Transverse colon (tissue), 4 donors: ENCODE data around the gene PLCB1. TPM values are rescaled to one million over a fixed set of nuclear protein-coding genes. Genes with fewer than 3 reads are reported as not detected.

Source experiments
- DNase-seq: peaks from one replicate; pipeline ENCODE4 v3.0.0-alpha.2; 2019
- H3K27ac ChIP-seq, 4 donors: fragments of 200-600 bp; sonication (generic); 2 replicates each; pipeline ENCODE4 v1.5.1; 2016 to 2018; ENCODE audit warnings: inconsistent platforms in 4 of 4
- H3K27me3 ChIP-seq: fragments of 200-600 bp; sonication (generic); 2 replicates; pipeline ENCODE4 v1.5.1; 2017; ENCODE audit warnings: inconsistent platforms
- H3K36me3 ChIP-seq, 4 donors: fragments of 200-600 bp; sonication (generic); 2 replicates each; pipeline ENCODE4 v1.5.1; 2017 to 2019; ENCODE audit warnings: inconsistent platforms in 4 of 4
- H3K4me1 ChIP-seq, 4 donors: fragments of 200-600 bp; sonication (generic); 2 replicates each; pipeline ENCODE4 v1.5.1; 2017 to 2020; ENCODE audit warnings: inconsistent platforms in 4 of 4
- H3K4me3 ChIP-seq, 4 donors: fragments of 200-600 bp; sonication (generic); 1 replicate in 1 of 4; 2 replicates in 3 of 4; pipeline versions ENCODE4 v1.5.1 to v1.6.1; 2017 to 2019; ENCODE audit warnings: inconsistent platforms in 4 of 4
- H3K9me3 ChIP-seq, 2 donors: fragments of 200-600 bp; sonication (generic); 2 replicates each; pipeline ENCODE4 v1.5.1; 2017 to 2019; ENCODE audit warnings: inconsistent platforms in 2 of 2
- CTCF ChIP-seq, 5 experiments: fragments of 200-600 bp in 3 of 5; fragments of 450-650 bp in 2 of 5; sonication (generic) in 3 of 5; IDR thresholded peaks; 1 replicate in 2 of 5; 2 replicates in 3 of 5; pipeline ENCODE4 v1.5.1; 2016 to 2017; ENCODE audit warnings: antibody characterized with exemption in 5 of 5, inconsistent platforms in 3 of 5, mild to moderate bottlenecking in 2 of 5, moderate library complexity in 1 of 5
- EP300 ChIP-seq: sonication (generic); formaldehyde crosslinking; IDR thresholded peaks from one replicate; pipeline ENCODE4 v1.6.1; 2017; ENCODE audit warnings: antibody characterized with exemption, low read depth
- POLR2A ChIP-seq: fragments of 450-650 bp; IDR thresholded peaks from one replicate; pipeline ENCODE4 v1.6.1; 2016; ENCODE audit warnings: antibody characterized with exemption, mild to moderate bottlenecking, moderate library complexity
- POLR2AphosphoS5 ChIP-seq, 3 donors: sonication (generic); formaldehyde crosslinking; IDR thresholded peaks; one replicate each; pipeline ENCODE4 v1.6.1; 2016; ENCODE audit warnings: antibody characterized with exemption in 3 of 3
- WGBS, 2 donors: methylation state at CpG; one replicate each; pipeline ENCODE4 v1.1.5; 2018; ENCODE audit warnings: low coverage in 1 of 2; 5-methylcytosine and 5-hydroxymethylcytosine counted together
- in situ Hi-C, 4 donors: fragments of 200-750 bp; cut with MboI; loops; one replicate each; pipeline versions ENCODE4 v1.15.0 to v1.15.1; 2017; ENCODE audit warnings: low sequenced_read_pairs in 3 of 4, low pct_ligation_motif_present in 1 of 4, low pct_unique_long_range_greater_than_20kb in 1 of 4
- intact Hi-C: fragments of 100-400 bp; cut with DNase I; formaldehyde crosslinking; loops from one replicate; pipeline ENCODE4 v1.15.1; 2023; ENCODE audit warnings: low total_unique reads
- total RNA-seq, 4 donors: library from RNA; depleted of rRNA; stranded (reverse); fragments of >200 nt; gene quantifications; one replicate each; pipeline ENCODE4 v1.1.0, GENCODE V29; 2016

The PLCB1 gene
- total RNA-seq, 4 donors from 2014 or later: 13.1 to 18.6 (median 15.8) TPM

- no peaks in the 10 kb centered on the region for H3K36me3 ChIP-seq
- 75 to 92% methylated on average over 3 to 6 of the region's 6 CpGs for WGBS, 2 donors
- no peak overlapping the region for H3K27ac ChIP-seq
- TF ChIP-seq POLR2AphosphoS5 (IDR thresholded peaks at IDR 0.05): no peak
- no peak for TF ChIP-seq POLR2A
- no peak for TF ChIP-seq CTCF (IDR thresholded peaks at IDR 0.05)
- TF ChIP-seq EP300: no peak
- no peak overlapping the region for H3K4me3 ChIP-seq
- H3K9me3 ChIP-seq: no peaks in the 10 kb centered on the region
- intact Hi-C loops: no loop called here
- peaks cover 0 to under 1% (median under 1%) of the 10 kb centered on the region in 4 donors for H3K4me1 ChIP-seq
- no peak for DNase-seq
- no peaks in the 10 kb centered on the region for H3K27me3 ChIP-seq
- in situ Hi-C loops: no loop called here
Measured at GRCh38 chr20:8803941-8804340, 671.9 kb downstream of the PLCB1 start.

GRCh38 chr20:8805737-8806442 lies 673.8 kb downstream of the PLCB1 start:
- Histone ChIP-seq H3K27me3 (no peaks in the 10 kb centered on the region), H3K27ac (no peak overlapping the region), H3K36me3 (no peaks in the 10 kb centered on the region), H3K4me3 (no peak overlapping the region), H3K4me1 (peaks cover 0 to 5% (median 2%) of the 10 kb centered on the region in 4 donors), H3K9me3 (no peaks in the 10 kb centered on the region)
- in situ Hi-C loops (no loop called here), intact Hi-C loops (no loop called here)
- TF ChIP-seq EP300 (no peak), POLR2A (no peak), CTCF (IDR thresholded peaks at IDR 0.05) (no peak), POLR2AphosphoS5 (IDR thresholded peaks at IDR 0.05) (no peak)
- 83 to 88% methylated on average over 4 to 6 of the region's 6 CpGs for WGBS, 2 donors
- no peak for DNase-seq

GRCh38 chr20:8807480-8808201 lies 675.6 kb downstream of the PLCB1 start:
- intact Hi-C loops (no loop called here), in situ Hi-C loops (no loop called here)

More at GRCh38 chr20:8807480-8808201, 675.6 kb downstream of the PLCB1 start:
- no peak for DNase-seq
- Histone ChIP-seq H3K27ac (no peak overlapping the region), H3K36me3 (no peaks in the 10 kb centered on the region), H3K9me3 (no peaks in the 10 kb centered on the region), H3K4me1 (peaks cover 0 to 5% (median 2%) of the 10 kb centered on the region in 4 donors), H3K27me3 (no peaks in the 10 kb centered on the region), H3K4me3 (no peak overlapping the region)
- TF ChIP-seq CTCF (IDR thresholded peaks at IDR 0.05) (no peak), EP300 (no peak), POLR2A (no peak), POLR2AphosphoS5 (IDR thresholded peaks at IDR 0.05) (no peak)
- WGBS, 2 donors: 80 to 85% methylated on average over 3 to 4 of the region's 4 CpGs
